OCI-LY1 (cell line): Measurements from ENCODE around the gene CTSE.

Source experiments
- EZH2 ChIP-seq: fragments of 200-600 bp; sonication (generic), shearing (Covaris generic); IDR thresholded peaks from 2 replicates; pipeline ENCODE4 v1.8.0; 2017; ENCODE audit warnings: borderline replicate concordance, mixed run types, mild to moderate bottlenecking, antibody characterized with exemption, low read length, moderate library complexity, mixed read lengths
- TF ChIP-seq, protein P1 (sequence below): fragments of 200-600 bp; sonication (generic), shearing (Covaris generic); IDR thresholded peaks from 2 replicates; pipeline ENCODE4 v1.5.1; 2017; ENCODE audit warnings: mild to moderate bottlenecking, antibody characterized with exemption, low read length, moderate library complexity, mixed read lengths

DNA sequence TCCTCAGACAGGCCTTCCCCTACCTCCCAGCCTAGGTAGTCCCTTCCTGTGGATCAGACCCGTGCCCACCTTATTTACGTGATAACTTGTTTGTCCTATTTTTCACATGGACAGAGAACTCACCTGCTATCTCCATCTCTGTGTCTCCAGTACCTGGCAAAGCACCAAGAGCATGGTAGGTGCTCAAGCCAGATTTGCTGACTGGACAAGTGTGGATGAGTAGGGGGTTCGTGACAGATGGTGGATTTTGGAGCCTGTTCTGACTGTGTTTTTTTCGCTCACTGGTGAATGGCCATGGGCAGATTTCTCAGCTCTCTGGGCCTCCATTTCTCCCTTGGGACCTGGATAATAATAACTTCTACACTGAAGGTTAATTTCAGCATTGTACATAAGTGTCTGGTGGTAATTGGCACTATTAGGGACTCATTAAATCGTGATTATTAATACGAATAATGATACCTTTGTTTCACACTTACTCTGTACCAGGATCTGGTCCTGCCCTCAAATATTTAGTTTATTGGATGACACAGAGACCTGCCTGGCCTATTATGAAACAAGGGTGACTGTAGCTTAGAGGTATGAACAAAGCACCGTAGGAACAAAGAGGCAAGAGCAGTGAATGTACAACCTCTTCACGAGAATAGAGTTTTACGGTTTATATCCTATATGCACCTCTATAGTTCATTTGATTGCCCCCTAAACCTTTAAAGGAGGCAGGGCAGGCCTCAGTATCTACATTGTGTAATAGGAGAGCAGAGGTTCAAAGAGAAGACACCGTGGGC, 56.0 kb downstream of the CTSE start:
- TF ChIP-seq, protein P1, sequence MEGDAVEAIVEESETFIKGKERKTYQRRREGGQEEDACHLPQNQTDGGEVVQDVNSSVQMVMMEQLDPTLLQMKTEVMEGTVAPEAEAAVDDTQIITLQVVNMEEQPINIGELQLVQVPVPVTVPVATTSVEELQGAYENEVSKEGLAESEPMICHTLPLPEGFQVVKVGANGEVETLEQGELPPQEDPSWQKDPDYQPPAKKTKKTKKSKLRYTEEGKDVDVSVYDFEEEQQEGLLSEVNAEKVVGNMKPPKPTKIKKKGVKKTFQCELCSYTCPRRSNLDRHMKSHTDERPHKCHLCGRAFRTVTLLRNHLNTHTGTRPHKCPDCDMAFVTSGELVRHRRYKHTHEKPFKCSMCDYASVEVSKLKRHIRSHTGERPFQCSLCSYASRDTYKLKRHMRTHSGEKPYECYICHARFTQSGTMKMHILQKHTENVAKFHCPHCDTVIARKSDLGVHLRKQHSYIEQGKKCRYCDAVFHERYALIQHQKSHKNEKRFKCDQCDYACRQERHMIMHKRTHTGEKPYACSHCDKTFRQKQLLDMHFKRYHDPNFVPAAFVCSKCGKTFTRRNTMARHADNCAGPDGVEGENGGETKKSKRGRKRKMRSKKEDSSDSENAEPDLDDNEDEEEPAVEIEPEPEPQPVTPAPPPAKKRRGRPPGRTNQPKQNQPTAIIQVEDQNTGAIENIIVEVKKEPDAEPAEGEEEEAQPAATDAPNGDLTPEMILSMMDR: no peak
- no peak for TF ChIP-seq EZH2
